ENCODE measurements around the gene BTBD10. TPM values are rescaled to one million over a fixed set of nuclear protein-coding genes. Genes with fewer than 3 reads are reported as not detected.
A peak's percentile ranks its signal among the peaks of the same experiment; 100 is the strongest.
"Not testable (repeated sequence)": the region's sequence is repeated elsewhere in the genome, so short reads cannot be mapped to it uniquely, and the experiment has no call there.

BTBD10 gene
- total and polyA plus RNA-seq, 9 donors, result 21.4 to 39.5 (median 22.9) TPM

- Histone ChIP-seq H3K4me1 (ENCODE audit: control insufficient read depth, insufficient read depth, low read length) (no peaks in the 10 kb centered on the region), H3K27ac (ENCODE audit: low read length) (peak overlapping the region; percentile 60), H3K9me3 (replicated peaks; ENCODE audit: control insufficient read depth, low read depth, low read length) (no peaks in the 10 kb centered on the region), H3K27me3 (ENCODE audit: control insufficient read depth, insufficient read depth, low read length) (no peaks in the 10 kb centered on the region), H3K36me3 (ENCODE audit: control insufficient read depth, insufficient read depth, low read length) (no peaks in the 10 kb centered on the region), H3K4me3 (ENCODE audit: low read length) (no peak overlapping the region)
- WGBS (ENCODE audit: insufficient coverage), result no CpG with 5 or more reads among the region's 2 CpGs
- DNase-seq, result peak; percentile 83
Measured at GRCh38 chr11:13448876-13449275, 14.1 kb downstream of the BTBD10 start.

- no peaks in the 10 kb centered on the region for H3K9me3 ChIP-seq (replicated peaks; ENCODE audit: control insufficient read depth, low read depth, low read length)
- DNase-seq, result peak; percentile 11
Measured at GRCh38 chr11:13446444-13446843, 16.6 kb downstream of the BTBD10 start.

GRCh38 chr11:13445588-13445987, 17.4 kb downstream of the BTBD10 start:
- no peaks in the 10 kb centered on the region for H3K27me3 ChIP-seq (ENCODE audit: control insufficient read depth, insufficient read depth, low read length)
- no peaks in the 10 kb centered on the region for H3K9me3 ChIP-seq (replicated peaks; ENCODE audit: control insufficient read depth, low read depth, low read length)
- no CpG with 5 or more reads among the region's 2 CpGs for WGBS (ENCODE audit: insufficient coverage)
- H3K4me1 ChIP-seq (ENCODE audit: control insufficient read depth, insufficient read depth, low read length), result no peaks in the 10 kb centered on the region
- no peak for DNase-seq
- H3K4me3 ChIP-seq (ENCODE audit: low read length), result no peak overlapping the region
- no peak overlapping the region for H3K27ac ChIP-seq (ENCODE audit: low read length)
- no peaks in the 10 kb centered on the region for H3K36me3 ChIP-seq (ENCODE audit: control insufficient read depth, insufficient read depth, low read length)

More at GRCh38 chr11:13446444-13446843, 16.6 kb downstream of the BTBD10 start:
- H3K4me3 ChIP-seq (ENCODE audit: low read length), result no peak overlapping the region
- no peak overlapping the region for H3K27ac ChIP-seq (ENCODE audit: low read length)
- no peaks in the 10 kb centered on the region for H3K27me3 ChIP-seq (ENCODE audit: control insufficient read depth, insufficient read depth, low read length)
- H3K4me1 ChIP-seq (ENCODE audit: control insufficient read depth, insufficient read depth, low read length), result no peaks in the 10 kb centered on the region
- H3K36me3 ChIP-seq (ENCODE audit: control insufficient read depth, insufficient read depth, low read length), result no peaks in the 10 kb centered on the region

- Histone ChIP-seq H3K27me3 (ENCODE audit: control insufficient read depth, insufficient read depth, low read length) (no peaks in the 10 kb centered on the region), H3K4me1 (ENCODE audit: control insufficient read depth, insufficient read depth, low read length) (peaks cover 2% of the 10 kb centered on the region), H3K27ac (ENCODE audit: low read length) (peak overlapping the region; percentile 44), H3K9me3 (replicated peaks; ENCODE audit: control insufficient read depth, low read depth, low read length) (no peaks in the 10 kb centered on the region), H3K4me3 (ENCODE audit: low read length) (peak overlapping the region; percentile 10), H3K36me3 (ENCODE audit: control insufficient read depth, insufficient read depth, low read length) (no peaks in the 10 kb centered on the region)
- WGBS (ENCODE audit: insufficient coverage), result 20% methylated on average over 1 of the region's 8 CpGs
- DNase-seq, result peak; percentile 92
Measured at GRCh38 chr11:13440100-13440855, 22.7 kb downstream of the BTBD10 start.

- Histone ChIP-seq H3K4me3 (ENCODE audit: low read length) (no peak overlapping the region), H3K9me3 (replicated peaks; ENCODE audit: control insufficient read depth, low read depth, low read length) (no peaks in the 10 kb centered on the region), H3K4me1 (ENCODE audit: control insufficient read depth, insufficient read depth, low read length) (peaks cover 2% of the 10 kb centered on the region), H3K27me3 (ENCODE audit: control insufficient read depth, insufficient read depth, low read length) (no peaks in the 10 kb centered on the region), H3K27ac (ENCODE audit: low read length) (no peak overlapping the region), H3K36me3 (ENCODE audit: control insufficient read depth, insufficient read depth, low read length) (no peaks in the 10 kb centered on the region)
- WGBS (ENCODE audit: insufficient coverage), result no CpG with 5 or more reads among the region's 1 CpG
- no peak for DNase-seq
Measured at GRCh38 chr11:13438291-13438690, 24.7 kb downstream of the BTBD10 start.

GRCh38 chr11:13436836-13437235, 26.2 kb downstream of the BTBD10 start:
- not testable (repeated sequence) for H3K27ac ChIP-seq (ENCODE audit: low read length); H3K4me1 ChIP-seq (ENCODE audit: control insufficient read depth, insufficient read depth, low read length); H3K27me3 ChIP-seq (ENCODE audit: control insufficient read depth, insufficient read depth, low read length); H3K9me3 ChIP-seq (replicated peaks; ENCODE audit: control insufficient read depth, low read depth, low read length); DNase-seq; H3K4me3 ChIP-seq (ENCODE audit: low read length); H3K36me3 ChIP-seq (ENCODE audit: control insufficient read depth, insufficient read depth, low read length)
- WGBS (ENCODE audit: insufficient coverage), result 87% methylated on average over 7 of the region's 7 CpGs

- Histone ChIP-seq H3K27me3 (ENCODE audit: control insufficient read depth, insufficient read depth, low read length) (no peaks in the 10 kb centered on the region), H3K9me3 (replicated peaks; ENCODE audit: control insufficient read depth, low read depth, low read length) (peaks cover 3% of the 10 kb centered on the region), H3K4me1 (ENCODE audit: control insufficient read depth, insufficient read depth, low read length) (no peaks in the 10 kb centered on the region), H3K27ac (ENCODE audit: low read length) (no peak overlapping the region), H3K36me3 (ENCODE audit: control insufficient read depth, insufficient read depth, low read length) (no peaks in the 10 kb centered on the region), H3K4me3 (ENCODE audit: low read length) (no peak overlapping the region)
- DNase-seq, result no peak
- 96% methylated on average over 4 of the region's 6 CpGs for WGBS (ENCODE audit: insufficient coverage)
Measured at GRCh38 chr11:13434247-13435205, 28.5 kb downstream of the BTBD10 start.

GRCh38 chr11:13433437-13433836, 29.6 kb downstream of the BTBD10 start:
- Histone ChIP-seq H3K4me1 (ENCODE audit: control insufficient read depth, insufficient read depth, low read length) (no peaks in the 10 kb centered on the region), H3K4me3 (ENCODE audit: low read length) (no peak overlapping the region), H3K27me3 (ENCODE audit: control insufficient read depth, insufficient read depth, low read length) (no peaks in the 10 kb centered on the region), H3K27ac (ENCODE audit: low read length) (no peak overlapping the region), H3K36me3 (ENCODE audit: control insufficient read depth, insufficient read depth, low read length) (no peaks in the 10 kb centered on the region), H3K9me3 (replicated peaks; ENCODE audit: control insufficient read depth, low read depth, low read length) (peaks cover 3% of the 10 kb centered on the region)
- DNase-seq, result no peak
- no CpG with 5 or more reads among the region's 2 CpGs for WGBS (ENCODE audit: insufficient coverage)

- H3K36me3 ChIP-seq (ENCODE audit: control insufficient read depth, insufficient read depth, low read length), result no peaks in the 10 kb centered on the region
- no peak overlapping the region for H3K4me3 ChIP-seq (ENCODE audit: low read length)
- H3K4me1 ChIP-seq (ENCODE audit: control insufficient read depth, insufficient read depth, low read length), result no peaks in the 10 kb centered on the region
- H3K9me3 ChIP-seq (replicated peaks; ENCODE audit: control insufficient read depth, low read depth, low read length), result peaks cover 11% of the 10 kb centered on the region
- 100% methylated on average over 2 of the region's 3 CpGs for WGBS (ENCODE audit: insufficient coverage)
- no peak overlapping the region for H3K27ac ChIP-seq (ENCODE audit: low read length)
- no peaks in the 10 kb centered on the region for H3K27me3 ChIP-seq (ENCODE audit: control insufficient read depth, insufficient read depth, low read length)
- DNase-seq, result no peak
Measured at GRCh38 chr11:13429836-13430235, 33.2 kb downstream of the BTBD10 start.

- H3K9me3 ChIP-seq (replicated peaks; ENCODE audit: control insufficient read depth, low read depth, low read length), result peaks cover 11% of the 10 kb centered on the region
- no peaks in the 10 kb centered on the region for H3K4me1 ChIP-seq (ENCODE audit: control insufficient read depth, insufficient read depth, low read length)
- no peak for DNase-seq
- H3K36me3 ChIP-seq (ENCODE audit: control insufficient read depth, insufficient read depth, low read length), result no peaks in the 10 kb centered on the region
- whole genome bisulfite sequencing (ENCODE audit: insufficient coverage), result no CpG with 5 or more reads among the region's 1 CpG
- H3K27ac ChIP-seq (ENCODE audit: low read length), result no peak overlapping the region
- no peak overlapping the region for H3K4me3 ChIP-seq (ENCODE audit: low read length)
- H3K27me3 ChIP-seq (ENCODE audit: control insufficient read depth, insufficient read depth, low read length), result no peaks in the 10 kb centered on the region
Measured at GRCh38 chr11:13429288-13429687, 33.7 kb downstream of the BTBD10 start.

All from muscle of leg (tissue), 11 donors.